ENCODE measurements around the gene JPH2.

The JPH2 gene

GRCh38 chr20:44120676-44121425 lies 66.1 kb downstream of the JPH2 start:
- no peak for TF ChIP-seq CTCF (IDR thresholded peaks at IDR 0.05; ENCODE audit: insufficient read depth, low read depth, low read length, missing control alignments)
- no peak overlapping the region for H3K4me3 ChIP-seq (ENCODE audit: low read depth, low read length)
- DNase-seq (ENCODE audit: low read depth) = no peak

DNA sequence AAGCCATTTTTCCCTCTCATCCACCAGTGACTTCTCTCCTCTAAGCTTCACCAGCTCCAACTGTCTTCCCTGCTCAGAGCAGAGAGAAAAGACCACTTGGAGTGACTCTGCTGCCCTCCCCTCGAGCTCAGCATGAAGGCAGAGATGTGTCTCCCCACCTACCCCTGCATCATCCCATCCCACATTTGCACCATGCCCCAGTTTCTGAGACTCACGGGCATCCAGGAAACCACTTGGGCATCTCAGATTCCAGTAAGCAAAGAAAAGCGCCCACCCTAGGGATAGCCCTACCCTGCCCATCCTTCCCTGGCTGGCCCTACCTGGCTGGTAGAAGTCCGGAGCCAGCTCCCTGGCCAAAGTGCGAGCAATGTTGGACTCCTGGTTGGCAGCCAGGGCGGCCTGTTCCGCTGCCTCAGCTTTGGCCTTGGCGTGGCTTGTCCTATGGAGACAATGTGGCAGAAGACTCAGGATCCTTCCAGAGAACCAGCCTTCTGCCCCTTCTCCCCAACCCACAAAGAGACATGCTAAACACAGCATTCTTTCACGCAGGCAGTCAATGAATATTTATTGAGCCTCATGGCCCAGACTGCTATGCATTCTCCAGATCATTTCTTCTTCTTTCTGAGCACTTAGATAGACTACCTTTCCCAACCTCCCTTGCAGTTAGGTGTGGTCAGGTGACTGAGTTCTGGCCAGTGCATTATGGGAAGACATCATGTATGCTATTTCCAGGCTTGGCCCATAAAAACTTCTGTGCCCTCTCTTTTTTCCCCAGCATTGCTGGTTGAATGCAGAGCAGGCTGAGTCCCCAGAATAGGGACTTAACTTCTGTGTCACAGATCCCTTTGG lies 68.6 kb downstream of the JPH2 start:
- DNase-seq (ENCODE audit: low read depth) = no peak
- no peak for TF ChIP-seq CTCF (IDR thresholded peaks at IDR 0.05; ENCODE audit: insufficient read depth, low read depth, low read length, missing control alignments)
- H3K4me3 ChIP-seq (ENCODE audit: low read depth, low read length) = no peak overlapping the region

DNA sequence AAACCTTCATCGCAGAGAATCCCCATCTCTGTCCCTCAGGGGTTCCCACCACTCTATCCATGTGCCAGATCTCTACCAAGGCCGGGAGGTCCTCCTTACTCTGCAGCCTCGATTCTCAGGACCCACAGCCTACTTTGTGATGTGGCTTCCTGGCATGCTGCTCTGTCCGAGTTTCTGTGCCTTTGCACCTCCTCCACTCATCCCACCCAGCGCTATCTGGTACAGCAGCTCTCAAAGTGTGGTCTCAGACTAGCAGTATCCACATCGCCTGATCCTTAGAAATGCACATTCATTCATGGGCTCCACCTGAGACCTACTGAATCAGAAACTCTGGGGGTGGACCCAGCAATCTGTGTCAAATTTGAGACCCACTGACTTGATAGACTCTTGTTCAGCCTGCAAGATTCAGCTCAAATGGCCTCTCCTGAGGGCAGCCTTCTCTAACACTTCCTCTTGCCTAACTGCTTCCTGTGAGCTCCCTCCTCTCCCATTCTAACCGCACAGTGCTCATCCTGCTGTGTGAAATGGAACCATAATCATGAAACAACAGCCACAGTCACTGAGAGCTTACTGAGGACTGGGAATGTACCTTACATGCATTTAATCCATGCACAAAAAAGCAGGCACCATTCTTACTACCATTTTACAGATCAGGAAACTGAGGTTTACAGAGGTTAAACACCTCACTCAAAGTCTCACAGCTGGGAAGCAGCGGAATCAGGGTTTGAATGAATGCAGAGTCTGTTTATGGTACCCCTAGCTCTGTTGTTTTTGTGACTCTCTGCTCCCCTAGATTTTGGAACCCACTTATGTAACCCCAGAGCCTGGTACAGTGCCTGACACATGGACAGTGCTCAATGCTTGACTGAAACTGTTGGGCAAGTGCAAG lies 69.4 kb downstream of the JPH2 start:
- no peak overlapping the region for H3K4me3 ChIP-seq (ENCODE audit: low read depth, low read length)
- no peak for DNase-seq (ENCODE audit: low read depth)
- TF ChIP-seq CTCF (IDR thresholded peaks at IDR 0.05; ENCODE audit: insufficient read depth, low read depth, low read length, missing control alignments) = no peak

- no peak for DNase-seq (ENCODE audit: low read depth)
- H3K4me3 ChIP-seq (ENCODE audit: low read depth, low read length) = no peak overlapping the region
- TF ChIP-seq CTCF (IDR thresholded peaks at IDR 0.05; ENCODE audit: insufficient read depth, low read depth, low read length, missing control alignments) = no peak
Measured at GRCh38 chr20:44115762-44116644, 71.0 kb downstream of the JPH2 start.

- no peak for TF ChIP-seq CTCF (IDR thresholded peaks at IDR 0.05; ENCODE audit: insufficient read depth, low read depth, low read length, missing control alignments)
- no peak for DNase-seq (ENCODE audit: low read depth)
- no peak overlapping the region for H3K4me3 ChIP-seq (ENCODE audit: low read depth, low read length)
Measured at GRCh38 chr20:44115181-44115580, 71.8 kb downstream of the JPH2 start.
